Stomach (tissue), 9 donors: ENCODE measurements around the gene SRSF4. TPM values are rescaled to one million over a fixed set of nuclear protein-coding genes. Genes with fewer than 3 reads are reported as not detected.
"Not testable (repeated sequence)": the region's sequence is repeated elsewhere in the genome, so short reads cannot be mapped to it uniquely, and the experiment has no call there.

Experiments used
- DNase-seq, 2 donors: peaks; one replicate each; pipeline versions ENCODE4 v3.0.0 to v3.0.0-alpha.2; 2013 to 2019
- H3K27ac ChIP-seq, 5 donors: fragments of 200-600 bp in 4 of 5; sonication (generic) in 4 of 5; one replicate each; pipeline ENCODE4 v1.5.1; 2013 to 2019; ENCODE audit warnings: mild to moderate bottlenecking in 1 of 5, moderate library complexity in 1 of 5
- H3K27me3 ChIP-seq, 3 donors: fragments of 200-600 bp; sonication (generic); one replicate each; pipeline ENCODE4 v1.5.1; 2017 to 2019; ENCODE audit warnings: mixed run types in 1 of 3
- H3K36me3 ChIP-seq, 4 donors: fragments of 200-600 bp; sonication (generic); 1 replicate in 3 of 4; 2 replicates in 1 of 4; pipeline ENCODE4 v1.5.1; 2016 to 2019
- H3K4me1 ChIP-seq, 4 donors: fragments of 200-600 bp; sonication (generic); one replicate each; pipeline ENCODE4 v1.5.1; 2016 to 2019
- H3K4me3 ChIP-seq, 4 donors: fragments of 200-600 bp; sonication (generic) in 3 of 4; one replicate each; pipeline ENCODE4 v1.5.1; 2016 to 2019; ENCODE audit warnings: mild to moderate bottlenecking in 1 of 4
- H3K9me3 ChIP-seq, 4 donors: fragments of 200-600 bp; sonication (generic); one replicate each; pipeline ENCODE4 v1.5.1; 2016 to 2019
- CTCF ChIP-seq, 7 experiments: fragments of 450-650 bp in 4 of 7; fragments of 200-600 bp in 3 of 7; sonication (generic) in 3 of 7; IDR thresholded peaks; one replicate each; pipeline ENCODE4 v1.5.1; 2016 to 2019; ENCODE audit warnings: antibody characterized with exemption in 7 of 7, control low read depth in 2 of 7, mild to moderate bottlenecking in 1 of 7
- EP300 ChIP-seq: sonication (generic); formaldehyde crosslinking; IDR thresholded peaks from one replicate; pipeline ENCODE4 v1.6.1; 2017; ENCODE audit warnings: antibody characterized with exemption
- POLR2A ChIP-seq, 4 donors: fragments of 450-650 bp; IDR thresholded peaks; one replicate each; pipeline ENCODE4 v1.6.1; 2016; ENCODE audit warnings: antibody characterized with exemption in 4 of 4, control low read depth in 2 of 4, mild to moderate bottlenecking in 1 of 4, moderate library complexity in 1 of 4
- POLR2AphosphoS5 ChIP-seq, 3 donors: sonication (generic); formaldehyde crosslinking; IDR thresholded peaks; one replicate each; pipeline ENCODE4 v1.6.1; 2016; ENCODE audit warnings: antibody characterized with exemption in 3 of 3
- WGBS, 5 donors: extraction: QIAGEN DNeasy Blood & Tissue Kit in 3 of 5; methylation state at CpG; one replicate each; pipeline versions ENCODE4 v1.1.5 to v1.1.7; 2013 to 2018; 5-methylcytosine and 5-hydroxymethylcytosine counted together
- intact Hi-C: fragments of 100-400 bp; cut with DNase I; formaldehyde crosslinking; loops from one replicate; pipeline ENCODE4 v1.15.1; 2023; ENCODE audit warnings: low total_unique reads
- polyA plus RNA-seq, 3 donors: library from polyadenylated mRNA; stranded (reverse); fragments of 200-250 nt; gene quantifications; one replicate each; pipeline ENCODE4 v1.2.3, GENCODE V29; 2013
- total RNA-seq, 5 donors: library from RNA; depleted of rRNA; stranded (reverse); fragments of >200 nt; gene quantifications; one replicate each; pipeline versions ENCODE4 v1.1.0 to v1.2.3, GENCODE V29; 2014 to 2016
- donor health status: healthy with polysubstance abuse.
- donor health status: Bipolar disorder and iron deficiency.
- donor health status: healthy.

SRSF4 gene
- total and polyA plus RNA-seq, 8 donors, result 25.1 to 328 (median 53.1) TPM

GRCh38 chr1:29222686-29223085 is 41.0 kb upstream of the SRSF4 start:
- H3K36me3 ChIP-seq, result peaks cover 4 to 64% (median 52%) of the 10 kb centered on the region in 4 donors
- H3K4me3 ChIP-seq, result no peak overlapping the region
- intact Hi-C loops, result no loop called here
- 76 to 100% (median 90%) methylated on average over 1 of the region's 1 CpG for WGBS, 5 donors
- no peak for TF ChIP-seq EP300
- no peak for TF ChIP-seq POLR2A (IDR thresholded peaks at IDR 0.05)
- no peak for TF ChIP-seq CTCF (IDR thresholded peaks at IDR 0.05)
- TF ChIP-seq POLR2AphosphoS5 (IDR thresholded peaks at IDR 0.05), result no peak
- H3K9me3 ChIP-seq, result no peaks in the 10 kb centered on the region
- no peaks in the 10 kb centered on the region for H3K4me1 ChIP-seq
- no peak overlapping the region for H3K27ac ChIP-seq
- no peaks in the 10 kb centered on the region for H3K27me3 ChIP-seq
- DNase-seq, result no peak

GRCh38 chr1:29222260-29222659 is 40.6 kb upstream of the SRSF4 start:
- intact Hi-C loops, H3K27ac ChIP-seq: not testable (repeated sequence)
- 78 to 93% (median 91%) methylated on average over 6 of the region's 6 CpGs for WGBS, 5 donors

GRCh38 chr1:29221296-29221695 is 39.6 kb upstream of the SRSF4 start:
- H3K4me3 ChIP-seq, result no peak overlapping the region
- peaks cover 4 to 71% (median 54%) of the 10 kb centered on the region in 4 donors for H3K36me3 ChIP-seq
- no peak for DNase-seq
- WGBS, 5 donors, result 92 to 96% (median 94%) methylated on average over 3 of the region's 3 CpGs
- no peaks in the 10 kb centered on the region for H3K27me3 ChIP-seq
- H3K4me1 ChIP-seq, result no peaks in the 10 kb centered on the region
- TF ChIP-seq POLR2A (IDR thresholded peaks at IDR 0.05) (no peak), CTCF (IDR thresholded peaks at IDR 0.05) (no peak), POLR2AphosphoS5 (IDR thresholded peaks at IDR 0.05) (no peak), EP300 (no peak)
- H3K9me3 ChIP-seq, result no peaks in the 10 kb centered on the region
- H3K27ac ChIP-seq, result no peak overlapping the region
- intact Hi-C loops, result no loop called here

More at GRCh38 chr1:29222260-29222659, 40.6 kb upstream of the SRSF4 start:
- H3K4me1 ChIP-seq, H3K4me3 ChIP-seq, H3K27me3 ChIP-seq, DNase-seq, H3K9me3 ChIP-seq: not testable (repeated sequence)
- H3K36me3 ChIP-seq, result peaks cover 4 to 65% (median 52%) of the 10 kb centered on the region in 4 donors

- DNase-seq, result no peak
- WGBS, 5 donors, result 59 to 93% (median 84%) methylated on average over 2 of the region's 2 CpGs
- H3K27ac ChIP-seq, result no peak overlapping the region
- H3K4me1 ChIP-seq, result no peaks in the 10 kb centered on the region
- intact Hi-C loops, result no loop called here
- no peak for TF ChIP-seq POLR2A (IDR thresholded peaks at IDR 0.05)
- no peak for TF ChIP-seq EP300
- TF ChIP-seq POLR2AphosphoS5 (IDR thresholded peaks at IDR 0.05), result no peak
- no peak for TF ChIP-seq CTCF (IDR thresholded peaks at IDR 0.05)
- no peak overlapping the region for H3K4me3 ChIP-seq
- H3K36me3 ChIP-seq, result peaks cover 17 to 73% (median 69%) of the 10 kb centered on the region in 4 donors
- no peaks in the 10 kb centered on the region for H3K9me3 ChIP-seq
- H3K27me3 ChIP-seq, result no peaks in the 10 kb centered on the region
Observed at GRCh38 chr1:29218223-29218622, 36.5 kb upstream of the SRSF4 start.

GRCh38 chr1:29217633-29218032 is 35.9 kb upstream of the SRSF4 start:
- Histone ChIP-seq H3K4me3 (no peak overlapping the region), H3K27ac (no peak overlapping the region), H3K4me1 (no peaks in the 10 kb centered on the region), H3K36me3 (peaks cover 20 to 73% (median 70%) of the 10 kb centered on the region in 4 donors), H3K9me3 (no peaks in the 10 kb centered on the region), H3K27me3 (no peaks in the 10 kb centered on the region)
- TF ChIP-seq EP300 (no peak), POLR2AphosphoS5 (IDR thresholded peaks at IDR 0.05) (no peak), CTCF (IDR thresholded peaks at IDR 0.05) (no peak), POLR2A (IDR thresholded peaks at IDR 0.05) (no peak)
- intact Hi-C loops, result no loop called here
- DNase-seq, result no peak
- 92 to 100% (median 98%) methylated on average over 2 of the region's 2 CpGs for WGBS, 5 donors
